Left colon (tissue), 2 donors: ENCODE data around the gene PLXNA4. TPM values are rescaled to one million over a fixed set of nuclear protein-coding genes. Genes with fewer than 3 reads are reported as not detected.

ENCODE experiments used
- ATAC-seq: fragments of 200-7000 bp; cut with Tn5 transposase; one replicate; pipeline ENCODE4 v1.9.1; 2020; ENCODE audit warnings: mild to moderate bottlenecking, moderate library complexity
- DNase-seq, 2 donors: peaks; one replicate each; pipeline ENCODE4 v3.0.0-alpha.2; 2020
- intact Hi-C, 2 donors: fragments of 100-400 bp; cut with DNase I in 1 of 2; cut with micrococcal nuclease in 1 of 2; formaldehyde crosslinking; loops; one replicate each; pipeline versions ENCODE4 v1.11.2 to v1.14.0; 2022; cut with DNase I, micrococcal nuclease
- total RNA-seq, 2 donors: library from RNA; stranded (reverse); fragmentation: NEBNext Ultra II Directional; extraction: Animal tissue kit (Norgen Biotek cat#: 25700); gene quantifications; one replicate each; pipeline ENCODE4 v1.2.1, GENCODE V29; 2021
- donor health status: DM: no; HTN: no; CAD: no.
- donor health status: DM: yes; HTN: yes; CAD: no.

Gene PLXNA4
- total RNA-seq, 2 donors from 2014 or later: 1.1 to 1.3 TPM

DNA sequence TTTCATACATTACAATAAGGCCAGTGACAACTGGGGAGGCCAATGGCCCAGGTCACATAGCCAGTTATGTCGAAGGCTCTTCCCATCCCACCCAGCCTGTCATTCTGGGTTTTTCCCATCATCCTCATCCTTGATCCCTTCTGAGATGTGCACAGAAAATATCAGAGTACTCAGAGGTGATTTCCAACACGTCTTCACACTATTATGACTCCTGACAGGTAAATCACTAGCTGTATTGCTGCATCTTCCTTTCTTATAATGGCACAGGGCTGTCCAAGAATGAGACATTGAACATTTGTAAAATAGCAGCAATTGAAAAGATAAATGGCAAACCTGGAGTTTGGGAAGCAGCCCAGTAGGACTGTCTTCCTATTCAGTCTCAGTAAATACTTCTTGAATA, 159.9 kb downstream of the PLXNA4 start:
- ATAC-seq (no peak), DNase-seq (no peak)
- intact Hi-C loops: no loop called here

DNA sequence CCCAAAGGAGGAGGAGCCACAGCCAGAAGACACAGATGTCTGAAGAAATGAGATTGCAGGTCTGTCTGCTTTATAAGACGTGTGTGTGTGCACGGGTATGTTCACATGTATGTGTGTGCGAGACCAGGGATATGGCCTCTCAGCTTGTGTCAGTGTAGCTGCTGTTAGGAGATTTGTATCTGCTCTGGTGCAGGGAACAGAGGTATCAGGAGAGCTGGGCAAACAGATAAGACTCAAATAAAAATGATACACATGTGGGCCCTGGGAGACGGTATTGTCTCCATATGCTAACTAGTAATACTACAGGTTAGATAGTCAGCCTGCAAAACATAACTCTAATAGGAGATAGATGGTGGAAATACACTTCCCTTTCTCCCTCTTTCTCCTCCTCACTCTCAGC, 161.0 kb downstream of the PLXNA4 start:
- no peak for ATAC-seq
- no peak for DNase-seq
- intact Hi-C loops: no loop called here

DNA sequence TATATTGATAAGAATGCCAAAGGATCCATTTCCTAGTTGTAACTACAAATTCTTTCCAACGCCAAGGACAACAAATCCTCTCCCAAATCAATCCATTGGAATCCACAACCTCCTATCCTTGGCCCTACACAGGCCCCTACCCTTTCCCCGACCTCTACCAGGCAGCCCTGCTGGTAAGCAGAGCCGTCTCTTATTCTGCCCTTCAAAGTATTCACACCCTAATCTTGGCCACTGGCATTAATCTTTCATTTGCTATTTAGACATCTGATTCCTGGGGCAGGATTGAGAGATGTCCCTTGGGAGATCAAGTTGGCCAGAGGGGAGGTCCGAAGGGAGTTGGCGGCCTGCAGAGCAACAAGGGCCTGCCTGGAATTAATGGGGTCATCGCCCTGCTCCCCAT, 161.4 kb downstream of the PLXNA4 start:
- intact Hi-C loops: no loop called here
- ATAC-seq (no peak), DNase-seq (no peak)

DNA sequence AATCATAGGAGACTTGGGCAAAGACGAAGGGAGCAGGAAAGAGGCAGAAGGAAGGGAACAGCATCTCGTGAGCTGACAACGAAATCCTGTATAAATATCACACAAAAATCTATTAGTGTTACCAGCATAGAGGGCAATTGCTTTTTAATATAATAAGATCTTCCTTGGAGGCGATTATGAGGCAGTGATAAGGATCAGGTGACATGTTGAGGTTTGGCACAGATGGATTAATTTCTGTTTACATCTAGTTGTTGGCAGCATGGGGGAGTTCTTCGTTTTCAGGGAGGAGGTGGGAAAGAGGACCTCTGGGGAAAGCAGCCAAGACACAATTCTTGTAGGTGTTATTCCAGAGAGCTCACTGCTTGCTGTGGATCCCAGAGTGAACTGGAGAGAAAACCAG, 163.8 kb downstream of the PLXNA4 start:
- intact Hi-C loops: no loop called here
- ATAC-seq (no peak), DNase-seq (no peak)

DNA sequence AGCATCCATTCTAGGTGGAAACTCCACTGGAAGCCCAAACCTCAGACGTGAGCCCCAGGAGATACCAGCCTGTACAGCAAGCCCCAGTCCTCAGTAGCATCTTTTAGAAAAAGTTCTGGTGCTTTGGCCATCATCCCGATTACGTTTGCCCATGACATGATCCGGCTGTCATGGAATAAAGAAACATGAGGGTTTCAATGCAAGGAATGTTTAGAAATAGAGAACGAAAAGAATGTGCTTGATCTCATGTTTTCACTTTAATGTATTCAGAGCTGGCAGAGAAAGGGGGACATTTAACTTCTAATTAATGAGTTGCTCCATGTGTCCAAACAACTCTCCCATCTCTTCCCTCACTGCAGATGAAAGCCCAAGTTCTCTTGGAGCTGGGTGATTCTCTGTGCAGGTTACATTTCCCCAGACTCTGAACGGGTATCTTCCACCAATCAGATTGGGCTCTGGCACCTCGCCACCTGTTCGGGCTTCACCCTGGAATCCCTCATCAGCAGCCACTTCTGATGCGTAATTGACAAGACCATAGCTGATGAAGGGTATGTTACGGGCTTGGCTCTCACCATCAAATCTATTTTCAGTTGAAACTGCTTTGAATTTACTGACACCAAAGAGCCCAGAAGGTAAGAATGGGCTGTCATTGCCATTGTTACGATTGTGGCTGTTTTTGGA, 165.3 kb downstream of the PLXNA4 start:
- intact Hi-C loops: no loop called here
- ATAC-seq (no peak), DNase-seq (no peak)

DNA sequence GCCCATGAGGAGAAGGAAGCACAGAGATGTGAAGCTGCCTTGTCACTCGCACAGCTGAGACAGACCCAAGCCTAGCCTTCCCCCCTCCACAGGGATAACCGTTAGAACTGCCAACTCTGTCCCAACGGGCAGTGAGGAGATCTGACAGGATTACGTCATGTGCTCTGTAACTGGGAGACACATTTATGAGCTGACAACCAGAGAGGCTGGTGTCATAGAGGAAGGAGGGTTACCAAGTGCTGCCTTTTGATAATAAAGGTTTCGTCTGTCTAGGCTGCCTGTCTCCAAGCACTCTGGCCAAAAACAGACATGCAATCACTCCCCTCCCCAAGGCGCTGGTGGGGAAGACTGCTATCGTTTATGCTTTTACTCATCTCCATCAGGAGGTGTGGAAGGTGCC, 165.9 kb downstream of the PLXNA4 start:
- DNase-seq: no peak
- no peak for ATAC-seq
- intact Hi-C loops: no loop called here

DNA sequence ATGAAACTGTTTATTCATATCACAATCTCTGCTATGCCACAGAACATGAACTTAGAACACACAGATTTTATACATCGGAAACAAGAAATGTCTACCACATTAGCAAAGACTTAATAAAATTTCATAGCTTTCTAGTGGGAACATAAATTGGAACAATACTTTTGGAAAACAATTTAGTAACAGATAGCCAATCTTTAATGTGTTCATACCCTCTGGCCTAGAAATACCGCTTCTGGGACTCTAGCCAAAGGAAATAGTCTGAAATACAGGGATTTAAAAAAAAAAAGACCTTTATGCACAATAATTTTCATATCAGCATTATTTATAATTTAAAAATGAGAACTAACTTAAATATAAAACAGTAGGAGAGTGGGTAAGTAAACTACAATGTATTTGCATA, 168.5 kb downstream of the PLXNA4 start:
- intact Hi-C loops: no loop called here
- ATAC-seq (no peak), DNase-seq (no peak)

DNA sequence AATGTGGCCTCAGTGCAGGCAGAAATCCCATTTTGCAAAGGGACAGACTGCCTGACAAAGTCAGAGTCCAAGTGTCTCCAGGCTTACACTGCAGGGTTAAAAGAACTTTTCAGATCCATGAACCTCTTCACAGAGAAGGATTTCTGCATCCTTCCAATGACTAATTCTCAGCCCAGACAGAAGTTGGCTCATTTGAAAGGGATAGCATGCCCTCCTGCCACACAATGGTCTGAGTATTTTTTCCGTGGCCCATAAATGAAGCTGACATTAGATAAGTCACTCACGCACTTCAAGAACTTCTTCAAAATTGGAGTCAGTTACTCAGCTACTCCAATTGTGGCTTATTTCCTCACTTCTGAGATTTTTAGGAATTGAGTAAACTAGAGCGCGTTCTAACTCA, 170.2 kb downstream of the PLXNA4 start:
- intact Hi-C loops: no loop called here
- DNase-seq (no peak), ATAC-seq (no peak)

DNA sequence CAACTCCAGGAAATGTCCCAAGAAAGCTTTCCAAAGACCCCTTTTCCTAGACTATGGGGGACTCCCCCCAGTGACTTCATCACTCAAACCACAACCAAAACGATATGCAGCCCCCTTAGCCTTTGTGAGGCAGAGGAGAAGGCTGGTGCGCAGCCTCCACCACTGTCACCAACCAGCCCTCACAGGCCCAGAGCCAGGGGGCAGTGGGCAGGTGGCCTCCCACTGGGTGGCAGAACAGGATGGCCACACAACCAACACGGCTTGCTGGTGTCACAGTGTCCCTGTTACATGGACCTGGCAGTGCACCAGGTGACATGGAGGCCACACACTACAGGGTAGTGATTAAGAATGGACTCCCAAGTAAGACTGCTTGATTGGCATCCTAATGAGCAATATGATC, 172.0 kb downstream of the PLXNA4 start:
- intact Hi-C loops: no loop called here
- DNase-seq: no peak
- ATAC-seq: no peak

DNA sequence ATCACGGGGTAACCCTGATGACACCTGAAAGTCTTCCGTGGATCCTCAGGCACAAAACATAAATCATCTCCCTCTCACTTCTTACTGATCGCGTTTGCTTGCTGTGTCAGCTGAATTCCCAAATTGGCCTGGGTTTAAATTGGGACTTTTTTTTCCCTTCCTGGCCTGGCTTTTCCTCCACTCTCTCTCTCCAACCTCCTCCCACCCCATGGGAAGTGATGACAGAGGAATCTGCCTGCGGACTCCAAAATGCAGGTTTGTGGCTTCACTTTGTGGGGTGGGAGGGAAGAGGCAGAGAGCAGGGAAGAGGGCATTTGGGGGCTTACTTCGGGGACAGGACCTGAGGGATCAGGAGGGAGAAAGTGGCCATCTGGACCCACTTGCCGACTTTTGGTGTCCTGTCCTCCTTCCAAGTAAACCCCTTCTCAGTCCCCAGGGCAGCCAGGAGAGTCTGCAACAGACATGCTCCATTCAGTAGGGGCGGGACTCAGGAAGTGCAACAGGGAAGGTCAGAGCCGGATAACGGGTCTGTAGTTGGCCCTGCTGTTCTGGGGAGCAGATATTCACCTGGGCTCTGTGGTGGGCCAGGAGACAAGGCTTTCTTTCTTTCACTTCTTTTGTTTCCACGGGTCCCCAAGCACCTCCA, 172.7 kb downstream of the PLXNA4 start:
- no peak for ATAC-seq
- intact Hi-C loops: no loop called here
- no peak for DNase-seq

DNA sequence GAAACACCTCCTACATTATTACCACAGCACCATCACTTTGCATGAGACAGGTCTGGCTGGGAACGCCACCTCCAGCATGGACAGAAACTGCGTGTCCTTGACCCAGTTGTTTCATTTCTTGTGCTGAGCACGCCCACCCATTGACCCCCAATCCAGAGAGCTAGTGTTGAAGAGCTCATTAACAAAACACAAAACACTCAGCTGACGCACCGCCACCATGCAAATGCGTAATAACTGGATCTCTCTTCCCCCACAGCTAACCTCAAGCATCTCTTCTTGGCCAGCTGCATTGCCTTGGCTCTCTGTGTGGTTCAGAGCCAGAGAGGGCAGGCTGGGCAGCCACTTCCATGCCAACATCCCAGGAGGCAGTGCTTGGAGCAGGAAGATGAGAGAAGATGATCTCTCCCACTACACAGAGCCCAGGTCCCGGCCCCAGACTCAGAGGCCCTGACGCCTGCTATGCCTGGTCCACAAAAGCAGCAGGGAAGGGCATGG, 173.5 kb downstream of the PLXNA4 start:
- DNase-seq: peak in 1 of 2 donors; percentile 49
- ATAC-seq: no peak
- intact Hi-C loops: no loop called here

DNA sequence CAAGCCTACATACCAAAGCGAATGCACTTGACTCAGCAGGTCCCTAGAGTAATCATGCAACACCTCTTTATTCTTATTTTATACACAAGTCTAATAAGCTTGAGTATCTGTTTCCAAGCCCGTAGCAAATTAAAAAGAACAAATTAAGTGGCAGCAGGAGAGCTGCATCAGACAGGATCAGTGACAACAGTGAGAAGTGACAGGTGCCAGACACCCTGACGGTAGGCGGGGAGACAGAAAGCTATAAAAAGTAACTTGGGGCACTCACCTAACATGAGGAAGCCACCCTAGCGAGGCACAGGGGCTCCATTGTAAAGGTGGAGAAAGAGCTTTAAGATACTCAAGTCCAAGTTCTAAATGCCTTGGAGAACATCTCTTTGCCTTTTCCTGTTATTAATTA, 174.2 kb downstream of the PLXNA4 start:
- DNase-seq (no peak), ATAC-seq (no peak)
- intact Hi-C loops: no loop called here

DNA sequence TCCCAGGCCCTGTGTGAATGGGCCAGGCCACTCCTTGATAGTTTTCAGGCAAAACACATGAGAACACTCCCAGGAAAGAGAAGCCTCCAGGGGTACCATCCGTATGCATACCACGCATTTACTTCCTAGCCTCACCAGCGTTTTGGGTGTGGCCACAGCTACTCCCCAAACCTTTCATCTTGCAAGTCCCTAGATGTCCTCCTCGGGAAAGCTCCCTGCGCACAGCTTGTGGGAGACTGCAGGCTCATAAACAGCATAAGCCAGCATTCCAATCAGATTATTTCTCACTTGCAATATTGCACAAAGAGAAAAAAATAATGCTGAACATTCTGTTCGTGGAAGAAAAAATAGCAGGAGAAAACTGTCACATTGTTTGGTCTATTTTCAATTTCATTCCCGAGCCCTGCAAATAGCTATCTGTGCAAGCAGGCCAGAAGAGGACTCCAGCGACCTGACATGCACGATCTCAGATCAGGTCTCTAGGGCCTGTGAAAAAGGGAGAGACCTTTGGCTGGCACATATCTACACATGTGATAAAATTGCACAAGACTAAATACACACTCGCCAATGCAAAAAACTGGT, 175.6 kb downstream of the PLXNA4 start:
- intact Hi-C loops: no loop called here
- DNase-seq (no peak), ATAC-seq (no peak)

DNA sequence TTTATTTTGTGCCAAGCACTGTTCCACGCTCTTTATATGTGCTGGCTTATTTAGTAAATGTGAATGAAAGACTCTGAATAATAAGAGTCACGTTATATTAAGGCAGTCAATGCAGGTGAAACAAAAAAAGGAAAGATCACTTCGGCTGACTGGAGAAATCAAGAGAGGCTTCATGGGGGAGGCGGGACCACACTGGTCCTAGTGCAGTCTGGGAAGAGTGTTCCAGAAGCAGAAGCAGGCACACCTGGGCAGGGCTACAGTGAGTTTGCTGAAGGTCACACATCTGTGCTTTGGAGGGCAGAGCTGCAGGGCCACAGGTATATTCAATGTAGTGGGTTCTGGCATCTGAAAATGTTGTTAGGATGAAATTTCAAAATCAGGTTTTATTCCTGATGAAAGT, 176.9 kb downstream of the PLXNA4 start:
- no peak for DNase-seq
- intact Hi-C loops: no loop called here
- ATAC-seq: no peak

DNA sequence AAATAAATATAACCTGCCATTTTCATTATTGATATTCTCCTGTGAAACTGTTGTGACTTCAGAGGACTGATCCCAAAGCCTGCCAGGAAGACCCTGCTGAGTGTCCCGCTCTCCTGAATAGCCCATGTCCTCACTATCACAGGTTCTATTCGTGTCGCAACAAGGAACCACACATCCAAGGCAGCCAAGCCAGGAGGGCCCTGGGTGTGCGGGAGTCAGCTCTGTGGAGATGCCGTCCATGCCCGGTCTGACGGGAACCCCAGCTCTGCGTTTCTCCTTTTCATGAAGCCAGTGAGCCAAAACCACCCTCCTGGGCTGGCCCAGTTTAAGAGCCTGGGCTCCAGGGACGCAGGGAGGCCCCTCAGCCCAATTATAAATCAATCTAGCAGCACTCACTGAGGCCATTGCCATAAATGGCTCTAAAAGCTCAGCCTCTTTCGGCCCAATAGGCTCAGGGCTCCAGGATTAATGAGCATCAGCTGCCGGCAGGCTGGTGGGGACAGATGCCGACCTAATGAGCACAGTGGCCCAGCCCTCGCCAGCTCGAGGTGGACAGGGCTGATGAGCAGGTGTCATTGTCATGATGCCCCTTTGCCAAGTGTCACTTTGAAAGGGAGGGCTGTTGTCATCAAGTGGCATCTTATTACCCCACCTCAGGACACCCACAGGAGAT, 177.9 kb downstream of the PLXNA4 start:
- no peak for DNase-seq
- intact Hi-C loops: no loop called here
- ATAC-seq: no peak

DNA sequence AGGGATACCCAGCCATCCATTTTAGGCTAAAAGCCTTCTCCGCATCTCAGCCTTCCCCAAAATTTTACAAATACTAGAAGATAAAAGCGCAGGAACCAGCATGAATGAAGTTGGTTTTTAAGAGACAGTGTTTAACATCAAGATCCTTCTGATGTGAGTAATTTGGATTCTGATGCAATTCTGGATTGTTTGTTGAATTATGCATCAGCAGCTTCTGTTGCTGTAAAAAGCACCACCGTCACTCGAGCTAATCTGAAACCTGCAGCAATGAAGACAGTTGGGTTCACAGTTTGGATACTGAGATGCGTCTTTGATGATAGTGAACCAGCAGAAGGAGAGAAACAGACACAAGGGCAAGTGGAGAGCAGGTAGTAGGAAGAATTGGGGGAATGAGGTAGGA, 179.2 kb downstream of the PLXNA4 start:
- ATAC-seq (no peak), DNase-seq (no peak)
- intact Hi-C loops: no loop called here

DNA sequence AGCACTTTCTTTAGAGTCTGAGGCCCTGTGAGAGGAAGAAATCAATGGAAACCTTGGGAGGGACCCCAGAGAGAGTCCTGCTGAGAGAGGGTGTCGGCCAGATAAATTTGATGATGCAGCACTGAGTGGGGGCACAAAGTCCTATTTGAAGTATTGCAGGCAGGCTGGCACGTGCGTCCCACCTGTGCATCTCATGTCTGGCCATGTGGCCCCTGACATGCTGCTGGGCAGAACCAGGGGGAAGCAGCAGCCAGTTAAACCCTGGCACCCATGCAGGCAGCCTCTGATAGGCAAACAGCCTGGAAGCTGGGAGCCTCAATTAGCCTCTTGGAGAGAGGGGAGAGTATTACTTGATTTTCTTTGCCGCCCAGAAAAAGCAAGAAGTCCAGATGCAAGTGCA, 180.9 kb downstream of the PLXNA4 start:
- intact Hi-C loops: no loop called here
- no peak for DNase-seq

DNA sequence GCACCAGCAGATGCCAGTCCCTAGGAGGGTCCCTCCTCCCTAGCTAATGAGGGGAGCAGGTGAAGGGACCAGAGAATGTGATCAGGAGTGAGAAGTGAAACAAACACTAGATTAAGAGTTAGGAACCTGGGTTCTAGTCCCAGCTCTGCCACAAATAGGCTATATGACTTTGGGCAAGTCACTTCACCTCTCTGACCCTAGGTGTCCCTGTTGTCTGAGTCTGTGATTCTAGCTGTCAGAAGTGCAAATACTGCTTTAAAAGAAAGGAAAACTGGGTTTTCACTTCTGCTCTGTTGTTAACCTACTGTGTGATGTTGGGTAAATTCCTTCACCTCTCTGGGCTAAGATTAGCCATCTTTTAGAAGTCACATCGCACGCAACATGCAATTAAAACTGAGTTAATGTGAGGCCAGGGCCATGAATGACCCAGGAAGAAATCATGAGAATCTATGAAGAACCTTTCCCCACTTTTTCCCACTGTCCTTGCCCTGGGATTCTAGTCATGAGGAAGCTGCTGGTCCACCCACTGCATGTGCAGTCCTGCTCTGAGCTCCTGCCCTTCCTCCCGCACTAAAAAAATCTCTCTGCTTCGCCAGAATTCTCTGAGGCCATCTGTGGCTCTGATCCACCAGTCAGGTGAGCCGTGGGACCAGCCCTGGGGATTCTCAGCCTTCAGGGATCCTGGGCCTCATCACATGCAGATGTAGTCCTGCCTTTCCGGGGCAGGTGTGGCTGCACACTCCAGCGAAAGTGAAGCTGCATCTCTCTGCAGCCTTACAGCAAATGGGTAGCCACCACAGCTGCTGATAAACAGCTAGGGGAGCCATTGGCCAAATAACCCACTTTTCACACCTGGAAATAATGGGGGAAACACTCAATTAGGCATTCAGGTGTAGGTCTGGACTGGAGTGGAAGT, 181.7 kb downstream of the PLXNA4 start:
- DNase-seq: no peak
- peak; percentile 46 for ATAC-seq
- intact Hi-C loops: no loop called here

More for the DNA sequence above, 180.9 kb downstream of the PLXNA4 start:
- ATAC-seq: no peak

DNA sequence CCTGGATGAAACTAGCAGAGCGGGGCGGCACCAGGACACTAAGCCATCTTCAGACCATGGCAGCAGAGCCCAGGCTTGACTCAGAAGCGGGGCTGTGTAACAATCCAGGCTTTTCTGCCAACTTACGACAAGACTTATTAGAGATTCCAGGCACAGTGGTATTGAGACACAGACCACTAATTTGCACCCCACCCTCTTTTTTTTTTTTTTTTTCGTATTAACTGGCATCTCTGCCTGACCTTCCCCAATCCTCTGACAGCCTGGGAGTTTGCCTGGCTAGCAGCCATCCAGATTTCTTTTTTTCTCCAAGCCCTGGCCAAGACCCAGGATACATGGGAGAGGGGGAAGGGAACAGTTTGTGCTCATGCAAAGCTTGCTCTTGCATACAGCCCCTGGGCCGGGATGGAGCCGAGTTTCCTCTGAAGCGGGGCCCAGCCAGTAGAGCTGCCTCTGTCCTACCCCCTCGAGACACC, 182.4 kb downstream of the PLXNA4 start:
- intact Hi-C loops: no loop called here
- ATAC-seq: no peak
- DNase-seq: no peak
